Brain microvascular endothelial cell (primary cell): ENCODE measurements around the gene HABP4.

Source experiments
- DNase-seq: peaks from one replicate; pipeline ENCODE4 v3.0.0-alpha.2; 2020
- H3K27ac ChIP-seq: fragments of 250-450 bp; sonication (Bioruptor Pico); 2 replicates; pipeline ENCODE4 v1.5.1; 2020; ENCODE audit warnings: mild to moderate bottlenecking, moderate library complexity
- H3K27me3 ChIP-seq: fragments of 250-450 bp; sonication (Bioruptor Pico); replicated peaks from 2 replicates; pipeline ENCODE4 v1.5.1; 2020; ENCODE audit warnings: mild to moderate bottlenecking
- H3K36me3 ChIP-seq: fragments of 250-450 bp; sonication (Bioruptor Pico); replicated peaks from 2 replicates; pipeline ENCODE4 v1.5.1; 2020; ENCODE audit warnings: mild to moderate bottlenecking
- H3K4me3 ChIP-seq: 2 replicates; pipeline ENCODE4 v1.5.1; 2011; ENCODE audit warnings: low read depth, mild to moderate bottlenecking, control low read depth, low read length, moderate library complexity
- in situ Hi-C: cut with HindIII; loops from 2 replicates; pipeline ENCODE4 v1.10.0; 2017; ENCODE audit warnings: low sequenced_read_pairs, low pct_ligation_motif_present
- TF ChIP-seq, protein P1 (sequence below): IDR thresholded peaks from 2 replicates; pipeline ENCODE4 v1.5.1; 2011; ENCODE audit warnings: low read depth, mild to moderate bottlenecking, moderate library complexity, low read length, control low read depth, inconsistent platforms; ENCODE audit errors: missing control alignments

The HABP4 gene

GRCh38 chr9:96522366-96522765 is 72.4 kb downstream of the HABP4 start:
- no peak for DNase-seq
- TF ChIP-seq, protein P1, sequence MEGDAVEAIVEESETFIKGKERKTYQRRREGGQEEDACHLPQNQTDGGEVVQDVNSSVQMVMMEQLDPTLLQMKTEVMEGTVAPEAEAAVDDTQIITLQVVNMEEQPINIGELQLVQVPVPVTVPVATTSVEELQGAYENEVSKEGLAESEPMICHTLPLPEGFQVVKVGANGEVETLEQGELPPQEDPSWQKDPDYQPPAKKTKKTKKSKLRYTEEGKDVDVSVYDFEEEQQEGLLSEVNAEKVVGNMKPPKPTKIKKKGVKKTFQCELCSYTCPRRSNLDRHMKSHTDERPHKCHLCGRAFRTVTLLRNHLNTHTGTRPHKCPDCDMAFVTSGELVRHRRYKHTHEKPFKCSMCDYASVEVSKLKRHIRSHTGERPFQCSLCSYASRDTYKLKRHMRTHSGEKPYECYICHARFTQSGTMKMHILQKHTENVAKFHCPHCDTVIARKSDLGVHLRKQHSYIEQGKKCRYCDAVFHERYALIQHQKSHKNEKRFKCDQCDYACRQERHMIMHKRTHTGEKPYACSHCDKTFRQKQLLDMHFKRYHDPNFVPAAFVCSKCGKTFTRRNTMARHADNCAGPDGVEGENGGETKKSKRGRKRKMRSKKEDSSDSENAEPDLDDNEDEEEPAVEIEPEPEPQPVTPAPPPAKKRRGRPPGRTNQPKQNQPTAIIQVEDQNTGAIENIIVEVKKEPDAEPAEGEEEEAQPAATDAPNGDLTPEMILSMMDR = no peak
- no peak overlapping the region for H3K27ac ChIP-seq
- no peak overlapping the region for H3K4me3 ChIP-seq
- no peaks in the 10 kb centered on the region for H3K36me3 ChIP-seq
- in situ Hi-C loops = no loop called here
- H3K27me3 ChIP-seq = no peaks in the 10 kb centered on the region

DNA sequence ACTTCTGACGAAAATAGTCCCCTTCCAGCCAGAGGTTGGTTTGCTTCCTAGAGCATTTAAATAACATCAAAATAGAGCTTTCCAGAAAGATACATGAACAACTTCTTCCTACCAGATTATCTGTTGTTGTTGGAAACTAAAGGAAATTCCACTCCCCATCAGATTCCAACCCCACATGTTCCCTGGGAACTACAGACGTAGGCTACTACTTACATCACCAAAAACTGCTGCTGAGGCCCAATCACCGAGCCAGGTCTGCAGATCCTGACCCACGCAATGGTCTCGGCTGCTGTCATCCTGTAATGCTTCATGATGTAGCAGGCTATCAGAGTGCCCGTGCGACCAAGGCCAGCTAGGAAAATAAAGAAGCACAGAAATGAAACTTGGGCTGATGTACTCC is 73.4 kb downstream of the HABP4 start:
- TF ChIP-seq, protein P1 = no peak
- peak; percentile 89 for DNase-seq
- Histone ChIP-seq H3K27ac (peak overlapping the region; percentile 40), H3K27me3 (no peaks in the 10 kb centered on the region), H3K36me3 (no peaks in the 10 kb centered on the region), H3K4me3 (no peak overlapping the region)
- in situ Hi-C loops = no loop called here

GRCh38 chr9:96524045-96524444 is 74.1 kb downstream of the HABP4 start:
- Histone ChIP-seq H3K27ac (peak overlapping the region; percentile 40), H3K4me3 (no peak overlapping the region), H3K27me3 (no peaks in the 10 kb centered on the region), H3K36me3 (no peaks in the 10 kb centered on the region)
- in situ Hi-C loops = no loop called here
- no peak for DNase-seq
- TF ChIP-seq, protein P1 = no peak

GRCh38 chr9:96524764-96525163 is 74.8 kb downstream of the HABP4 start:
- in situ Hi-C loops = no loop called here
- no peak for DNase-seq
- Histone ChIP-seq H3K27me3 (no peaks in the 10 kb centered on the region), H3K4me3 (no peak overlapping the region), H3K36me3 (no peaks in the 10 kb centered on the region), H3K27ac (no peak overlapping the region)
- TF ChIP-seq, protein P1 = no peak

- in situ Hi-C loops = no loop called here
- H3K4me3 ChIP-seq = no peak overlapping the region
- TF ChIP-seq, protein P1 = no peak
- H3K27ac ChIP-seq = no peak overlapping the region
- H3K36me3 ChIP-seq = no peaks in the 10 kb centered on the region
- no peak for DNase-seq
- H3K27me3 ChIP-seq = no peaks in the 10 kb centered on the region
Observed at GRCh38 chr9:96532173-96532572, 82.2 kb downstream of the HABP4 start.

DNA sequence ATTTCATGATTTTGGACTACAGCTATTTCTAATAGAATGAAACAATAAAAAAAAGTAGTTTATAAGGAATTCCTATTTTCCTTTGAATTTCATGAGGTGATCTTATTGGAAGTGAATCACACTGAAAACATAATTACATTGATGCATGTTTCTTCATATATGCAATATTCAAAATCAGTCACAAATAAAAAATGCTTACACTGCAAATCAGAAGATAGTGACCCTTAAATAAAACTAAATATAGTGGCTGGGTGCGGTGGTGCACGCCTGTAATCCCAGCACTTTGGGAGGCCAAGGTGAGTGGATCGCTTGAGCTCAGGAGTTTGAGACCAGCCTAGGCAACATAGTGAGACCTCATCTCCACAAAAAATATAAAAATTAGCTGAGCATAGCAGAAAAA is 90.1 kb downstream of the HABP4 start:
- TF ChIP-seq, protein P1 = no peak
- in situ Hi-C loops = no loop called here
- DNase-seq = no peak
- Histone ChIP-seq H3K27ac (no peak overlapping the region), H3K27me3 (no peaks in the 10 kb centered on the region), H3K4me3 (no peak overlapping the region), H3K36me3 (no peaks in the 10 kb centered on the region)
